B cell (primary cell): ENCODE data around the gene NKX1-1. TPM values are rescaled to one million over a fixed set of nuclear protein-coding genes. Genes with fewer than 3 reads are reported as not detected.

Source experiments
- ATAC-seq: fragments of 200-7000 bp; cut with Tn5 transposase; one replicate; pipeline ENCODE4 v1.10.0; 2021; ENCODE audit warnings: low read depth, mild to moderate bottlenecking, moderate number of reproducible peaks, moderate library complexity
- CTCF ChIA-PET: fragments of 350-600 bp; sonication (Branson Sonifier 250); formaldehyde crosslinking; loops from one replicate; lab custom pipeline; 2021; ENCODE audit warnings: antibody characterized with exemption, inconsistent platforms; lab: Charles Lee
- POLR2A ChIA-PET: fragments of 350-600 bp; sonication (Branson Sonifier 250); formaldehyde crosslinking; loops from one replicate; lab custom pipeline; 2021; ENCODE audit warnings: antibody characterized with exemption; lab: Charles Lee
- DNase-seq: peaks from one replicate; pipeline ENCODE4 v3.0.0; 2013
- H2AFZ ChIP-seq: 2 replicates; pipeline ENCODE4 v1.6.1; 2012; ENCODE audit warnings: mild to moderate bottlenecking, low read depth, low read length; ENCODE audit not compliant: insufficient read depth, poor library complexity, severe bottlenecking
- H3K27ac ChIP-seq, 2 donors: 1 replicate in 1 of 2; 2 replicates in 1 of 2; pipeline ENCODE4 v1.5.1; 2012 to 2013; ENCODE audit warnings: low read length in 2 of 2, mild to moderate bottlenecking in 2 of 2, moderate library complexity in 1 of 2
- H3K27me3 ChIP-seq, 4 experiments: fragments of 200-600 bp in 1 of 4; sonication (generic) in 1 of 4; replicated peaks in 1 of 4; 1 replicate in 2 of 4; 2 replicates in 2 of 4; pipeline versions ENCODE4 v1.6.1 to v1.7.0; 2013 to 2016; ENCODE audit warnings: low read length in 3 of 4, mild to moderate bottlenecking in 2 of 4, mixed read lengths in 1 of 4, moderate library complexity in 1 of 4; ENCODE audit not compliant: insufficient read depth in 4 of 4, control insufficient read depth in 3 of 4; ENCODE audit errors: control extremely low read depth in 1 of 4
- H3K36me3 ChIP-seq, 2 experiments: replicated peaks in 1 of 2; 1 replicate in 1 of 2; 2 replicates in 1 of 2; pipeline versions ENCODE4 v1.6.1 to v1.7.1; 2013; ENCODE audit warnings: low read length in 1 of 2; ENCODE audit not compliant: insufficient read depth in 2 of 2, control insufficient read depth in 1 of 2; ENCODE audit errors: control extremely low read depth in 1 of 2, extremely low read depth in 1 of 2
- H3K4me1 ChIP-seq, 2 donors: fragments of 200-600 bp in 1 of 2; sonication (generic) in 1 of 2; 1 replicate in 1 of 2; 2 replicates in 1 of 2; pipeline versions ENCODE4 v1.5.1 to v1.6.1; 2013 to 2017; ENCODE audit warnings: low read length in 2 of 2; ENCODE audit not compliant: control insufficient read depth in 2 of 2, insufficient read depth in 2 of 2
- H3K4me2 ChIP-seq: replicated peaks from 2 replicates; pipeline ENCODE3; 2012; ENCODE audit warnings: mild to moderate bottlenecking, low read depth, low read length; ENCODE audit not compliant: poor library complexity, severe bottlenecking
- H3K4me3 ChIP-seq, 5 experiments: fragments of 200-600 bp in 1 of 5; sonication (generic) in 1 of 5; 1 replicate in 3 of 5; 2 replicates in 2 of 5; pipeline versions ENCODE4 v1.5.1 to v1.7.0; 2011 to 2016; ENCODE audit warnings: low read length in 4 of 5, mild to moderate bottlenecking in 4 of 5, low read depth in 2 of 5, control low read depth in 1 of 5, moderate library complexity in 1 of 5; ENCODE audit not compliant: insufficient read depth in 1 of 5; ENCODE audit errors: control extremely low read depth in 1 of 5, extremely low read depth in 1 of 5
- H3K79me2 ChIP-seq: fragments of 200-600 bp; sonication (generic); one replicate; pipeline ENCODE4 v1.6.0; 2016; ENCODE audit warnings: low read length; ENCODE audit not compliant: control insufficient read depth, insufficient read depth
- H3K9ac ChIP-seq: fragments of 200-600 bp; sonication (generic); 2 replicates; pipeline ENCODE4 v1.6.1; 2017; ENCODE audit warnings: mild to moderate bottlenecking, low read length, moderate library complexity
- H3K9me3 ChIP-seq, 3 donors: one replicate each; pipeline versions ENCODE4 v1.6.1 to v1.7.1; 2013; ENCODE audit warnings: low read length in 2 of 3; ENCODE audit not compliant: control insufficient read depth in 2 of 3, insufficient read depth in 1 of 3; ENCODE audit errors: control extremely low read depth in 1 of 3
- H4K20me1 ChIP-seq: 2 replicates; pipeline ENCODE4 v1.6.0; 2012; ENCODE audit warnings: mild to moderate bottlenecking, low read length; ENCODE audit not compliant: insufficient read depth, control insufficient read depth, poor library complexity, severe bottlenecking
- H3K27ac Mint-ChIP-seq: one replicate; pipeline ENCODE4 v1.8.0; 2021; ENCODE audit warnings: mixed read lengths
- H3K27me3 Mint-ChIP-seq: one replicate; pipeline ENCODE4 v1.8.0; 2021; ENCODE audit warnings: mixed read lengths
- H3K4me1 Mint-ChIP-seq: one replicate; pipeline ENCODE4 v1.8.0; 2021; ENCODE audit warnings: mixed read lengths
- H3K4me3 Mint-ChIP-seq: one replicate; pipeline ENCODE4 v1.8.0; 2021; ENCODE audit warnings: mixed read lengths
- H3K9me3 Mint-ChIP-seq: one replicate; pipeline ENCODE4 v1.8.0; 2022; ENCODE audit warnings: mixed read lengths; ENCODE audit not compliant: insufficient read depth
- CTCF ChIP-seq: fragments of 200-600 bp; IDR thresholded peaks from one replicate; pipeline ENCODE4 v1.8.0; 2022; ENCODE audit warnings: antibody characterized with exemption, mild to moderate bottlenecking
- EZH2 ChIP-seq: IDR thresholded peaks from 2 replicates; pipeline ENCODE4 v1.6.1; 2012; ENCODE audit warnings: borderline replicate concordance, low read depth, mild to moderate bottlenecking, moderate library complexity, low read length; ENCODE audit not compliant: insufficient read depth, poor library complexity, severe bottlenecking
- WGBS: methylation state at CpG from one replicate; pipeline ENCODE4 v1.1.5; 2013; ENCODE audit warnings: missing lambda C conversion rate; ENCODE audit not compliant: insufficient coverage; 5-methylcytosine and 5-hydroxymethylcytosine counted together
- intact Hi-C: fragments of 100-400 bp; cut with micrococcal nuclease; formaldehyde crosslinking; loops from one replicate; pipeline ENCODE4 v1.10.0; 2022
- polyA plus RNA-seq: library from polyadenylated mRNA; depleted of rRNA; stranded (reverse); fragments of >200 nt; gene quantifications from 2 replicates; pipeline ENCODE4 v1.2.3, GENCODE V29; 2012
- total RNA-seq, 2 donors: library from RNA; stranded (reverse); fragments of 120-200 nt in 1 of 2; gene quantifications; 1 replicate in 1 of 2; 2 replicates in 1 of 2; pipeline versions ENCODE4 v1.2.3 to v1.2.4, GENCODE V29; 2013 to 2022

Gene NKX1-1
- total and polyA plus RNA-seq, 2 donors (not counting 1 experiment from before 2014, with no cell fraction given) = not detected

- H3K9ac ChIP-seq = no peak overlapping the region
- no peaks in the 10 kb centered on the region for H3K79me2 ChIP-seq
- H3K36me3 ChIP-seq = no peaks in the 10 kb centered on the region
- Mint-ChIP-seq H3K27ac (no peak overlapping the region), H3K27me3 (no peaks in the 10 kb centered on the region), H3K9me3 (peaks cover 8% of the 10 kb centered on the region), H3K4me3 (no peak overlapping the region), H3K4me1 (no peaks in the 10 kb centered on the region)
- 79% methylated on average over 18 of the region's 18 CpGs for WGBS
- H3K27ac ChIP-seq = no peak overlapping the region
- no peaks in the 10 kb centered on the region for H4K20me1 ChIP-seq
- no peak overlapping the region for H3K4me2 ChIP-seq
- no peak for ATAC-seq
- intact Hi-C loops = no loop called here
- no peak overlapping the region for H2AFZ ChIP-seq
- TF ChIP-seq CTCF (no peak), EZH2 (no peak)
- POLR2A ChIA-PET = no interaction called here
- H3K4me3 ChIP-seq = no peak overlapping the region
- no peaks in the 10 kb centered on the region for H3K27me3 ChIP-seq
- CTCF ChIA-PET = no interaction called here
- no peaks in the 10 kb centered on the region for H3K4me1 ChIP-seq
- DNase-seq = no peak
- peaks cover 0 to 16% (median 0%) of the 10 kb centered on the region in 3 donors for H3K9me3 ChIP-seq
Observed at GRCh38 chr4:1447676-1448588, 41.7 kb upstream of the NKX1-1 start.
